KMS-11 (cell line): ENCODE data around the gene SAE1.
A peak's percentile ranks its signal among the peaks of the same experiment; 100 is the strongest.

Source experiments
- H2AFZ ChIP-seq: fragments of 200-600 bp; sonication (generic); 2 replicates; pipeline ENCODE4 v1.6.1; 2016; ENCODE audit warnings: antibody characterized with exemption, mixed run types, low read depth
- H3K27ac ChIP-seq: fragments of 200-600 bp; sonication (generic); 2 replicates; pipeline ENCODE4 v1.6.1; 2016; ENCODE audit warnings: mild to moderate bottlenecking, mixed run types
- H3K27me3 ChIP-seq: fragments of 200-600 bp; sonication (generic); 2 replicates; pipeline ENCODE4 v1.6.1; 2017; ENCODE audit warnings: mild to moderate bottlenecking, low read depth, mixed run types, moderate library complexity; ENCODE audit not compliant: insufficient read depth
- H3K36me3 ChIP-seq: fragments of 200-600 bp; sonication (generic); 2 replicates; pipeline ENCODE4 v1.6.1; 2017; ENCODE audit warnings: mild to moderate bottlenecking, mixed run types; ENCODE audit not compliant: insufficient read depth
- H3K4me1 ChIP-seq: fragments of 200-600 bp; sonication (generic); 2 replicates; pipeline ENCODE4 v1.6.1; 2016; ENCODE audit warnings: mild to moderate bottlenecking, low read depth, mixed run types; ENCODE audit not compliant: poor library complexity, severe bottlenecking
- H3K4me2 ChIP-seq: fragments of 200-600 bp; sonication (generic); 2 replicates; pipeline ENCODE4 v1.7.0; 2016; ENCODE audit warnings: mild to moderate bottlenecking, mixed run types
- H3K4me3 ChIP-seq: fragments of 200-600 bp; sonication (generic); IDR thresholded peaks from 2 replicates; pipeline ENCODE4 v1.6.1; 2017; ENCODE audit warnings: low read depth, low read length, mixed read lengths; ENCODE audit not compliant: insufficient read depth
- H3K79me2 ChIP-seq: fragments of 200-600 bp; sonication (generic); 2 replicates; pipeline ENCODE4 v1.6.1; 2016; ENCODE audit warnings: low read depth, mixed run types; ENCODE audit not compliant: insufficient read depth
- H3K9ac ChIP-seq: fragments of 200-600 bp; sonication (generic); 2 replicates; pipeline ENCODE4 v1.6.1; 2016; ENCODE audit warnings: mild to moderate bottlenecking, mixed run types
- H4K20me1 ChIP-seq: fragments of 200-600 bp; sonication (generic); 2 replicates; pipeline ENCODE4 v1.6.1; 2016; ENCODE audit warnings: mild to moderate bottlenecking, mixed run types; ENCODE audit not compliant: insufficient read depth
- TF ChIP-seq, protein P1 (sequence below): fragments of 200-600 bp; sonication (generic); conservative IDR thresholded peaks from 2 replicates; pipeline ENCODE4 v1.6.1; 2017; ENCODE audit warnings: low read depth, mild to moderate bottlenecking, antibody characterized with exemption, low read length, moderate library complexity, mixed read lengths

Gene SAE1

DNA sequence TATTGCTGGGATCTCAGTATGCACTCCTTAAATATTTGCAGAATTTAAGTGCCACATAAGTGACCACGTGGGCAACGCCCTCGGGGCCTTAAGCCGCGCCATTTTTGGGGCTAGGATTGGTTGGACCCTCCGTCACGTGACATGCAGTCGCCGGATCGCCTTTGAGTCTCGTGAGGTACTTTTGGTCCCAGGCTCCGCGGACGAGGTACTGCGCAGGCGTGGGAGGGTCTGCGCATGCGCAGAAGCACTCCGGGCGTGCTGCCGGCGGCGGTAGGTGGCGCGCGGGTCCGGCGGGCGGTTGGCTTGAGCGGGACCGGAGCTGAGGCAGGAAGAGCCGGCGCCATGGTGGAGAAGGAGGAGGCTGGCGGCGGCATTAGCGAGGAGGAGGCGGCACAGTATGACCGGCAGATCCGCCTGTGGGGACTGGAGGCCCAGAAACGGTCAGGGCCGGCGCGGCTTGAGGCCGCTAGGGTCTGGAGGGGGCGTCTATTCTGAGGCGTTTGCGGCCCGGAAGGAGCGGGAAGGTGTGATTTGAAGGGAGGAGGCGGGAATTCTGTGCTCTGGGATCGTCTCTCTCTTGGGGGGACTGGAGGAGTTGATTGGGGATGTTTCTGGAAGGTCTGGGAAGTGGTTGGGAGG, at the start of gene SAE1:
TSS of gene SAE1 (plus strand) at position 247 of the 639 bp plus-strand sequence. CDS start at position 343, 96 bp downstream.
- Histone ChIP-seq H3K9ac (peak within 1 kb of the TSS; percentile 84), H3K36me3 (peaks cover 3% of the 10 kb centered on the region; the same call in 1 of the 2 replicates), H3K4me2 (peak within 1 kb of the TSS; percentile 83), H3K27me3 (no peaks in the 10 kb centered on the region), H3K79me2 (peaks cover 50% of the 10 kb centered on the region), H3K27ac (peak within 1 kb of the TSS; percentile 66), H2AFZ (peak within 1 kb of the TSS; percentile 68), H3K4me1 (peaks cover 33% of the 10 kb centered on the region), H3K4me3 (no peak within 1 kb of the TSS), H4K20me1 (peaks cover 10% of the 10 kb centered on the region)
- TF ChIP-seq, protein P1, sequence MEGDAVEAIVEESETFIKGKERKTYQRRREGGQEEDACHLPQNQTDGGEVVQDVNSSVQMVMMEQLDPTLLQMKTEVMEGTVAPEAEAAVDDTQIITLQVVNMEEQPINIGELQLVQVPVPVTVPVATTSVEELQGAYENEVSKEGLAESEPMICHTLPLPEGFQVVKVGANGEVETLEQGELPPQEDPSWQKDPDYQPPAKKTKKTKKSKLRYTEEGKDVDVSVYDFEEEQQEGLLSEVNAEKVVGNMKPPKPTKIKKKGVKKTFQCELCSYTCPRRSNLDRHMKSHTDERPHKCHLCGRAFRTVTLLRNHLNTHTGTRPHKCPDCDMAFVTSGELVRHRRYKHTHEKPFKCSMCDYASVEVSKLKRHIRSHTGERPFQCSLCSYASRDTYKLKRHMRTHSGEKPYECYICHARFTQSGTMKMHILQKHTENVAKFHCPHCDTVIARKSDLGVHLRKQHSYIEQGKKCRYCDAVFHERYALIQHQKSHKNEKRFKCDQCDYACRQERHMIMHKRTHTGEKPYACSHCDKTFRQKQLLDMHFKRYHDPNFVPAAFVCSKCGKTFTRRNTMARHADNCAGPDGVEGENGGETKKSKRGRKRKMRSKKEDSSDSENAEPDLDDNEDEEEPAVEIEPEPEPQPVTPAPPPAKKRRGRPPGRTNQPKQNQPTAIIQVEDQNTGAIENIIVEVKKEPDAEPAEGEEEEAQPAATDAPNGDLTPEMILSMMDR: 0 out of 2 replicates have a peak, but pooled peaks have one; percentile 31

DNA sequence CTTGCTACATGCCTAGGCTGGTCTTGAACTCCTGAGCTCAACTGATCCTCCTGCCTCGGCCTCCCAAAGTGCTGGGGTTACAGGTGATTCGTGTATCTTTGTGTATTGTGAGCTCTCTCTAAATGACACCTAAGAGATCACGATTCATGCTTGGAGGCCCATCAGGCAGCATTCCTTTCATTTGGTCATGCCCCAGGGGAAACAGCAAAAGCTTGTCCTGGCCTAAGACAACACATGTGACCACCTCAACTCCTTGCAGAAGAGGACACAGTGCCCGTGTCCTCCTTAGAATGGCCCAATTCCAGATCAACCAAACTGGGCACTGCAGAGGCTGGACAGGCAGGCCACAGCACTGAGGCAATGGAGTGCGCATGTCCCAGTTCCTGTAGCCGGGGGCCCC, 49.5 kb upstream of the SAE1 start:
- Histone ChIP-seq H3K4me1 (no peaks in the 10 kb centered on the region), H3K27ac (no peak overlapping the region), H2AFZ (no peak overlapping the region), H3K4me3 (no peak overlapping the region), H3K27me3 (no peaks in the 10 kb centered on the region), H4K20me1 (no peaks in the 10 kb centered on the region), H3K79me2 (no peaks in the 10 kb centered on the region), H3K36me3 (peaks cover 18% of the 10 kb centered on the region; the same call in 1 of the 2 replicates), H3K9ac (no peak overlapping the region), H3K4me2 (no peak overlapping the region)
- TF ChIP-seq, protein P1: no peak

DNA sequence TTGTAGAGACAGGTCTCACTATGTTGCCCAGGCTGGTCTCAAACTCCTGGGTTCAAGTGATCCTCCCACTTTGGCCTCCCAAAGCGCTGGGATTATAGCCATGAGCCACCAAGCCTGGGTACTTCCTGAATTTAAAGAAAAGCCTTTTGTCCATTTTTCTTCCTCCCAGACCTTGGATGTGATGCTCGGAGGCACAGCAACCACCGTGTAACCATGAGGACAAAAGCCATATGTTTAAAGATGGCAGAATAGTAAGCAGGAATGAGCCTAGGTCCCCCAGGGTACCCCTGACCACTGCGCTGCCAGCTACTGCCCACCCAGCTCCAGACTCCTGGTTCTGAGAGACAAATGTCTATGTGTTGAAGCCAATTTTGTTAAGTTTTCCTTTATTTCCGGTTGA, 48.1 kb upstream of the SAE1 start:
- H3K4me1 ChIP-seq: no peaks in the 10 kb centered on the region
- H3K27me3 ChIP-seq: no peaks in the 10 kb centered on the region
- H4K20me1 ChIP-seq: no peaks in the 10 kb centered on the region
- H3K27ac ChIP-seq: no peak overlapping the region
- no peak overlapping the region for H2AFZ ChIP-seq
- H3K4me2 ChIP-seq: no peak overlapping the region
- H3K36me3 ChIP-seq: peaks cover 15% of the 10 kb centered on the region; the same call in 1 of the 2 replicates
- no peaks in the 10 kb centered on the region for H3K79me2 ChIP-seq
- H3K9ac ChIP-seq: no peak overlapping the region
- no peak overlapping the region for H3K4me3 ChIP-seq
- TF ChIP-seq, protein P1: no peak

DNA sequence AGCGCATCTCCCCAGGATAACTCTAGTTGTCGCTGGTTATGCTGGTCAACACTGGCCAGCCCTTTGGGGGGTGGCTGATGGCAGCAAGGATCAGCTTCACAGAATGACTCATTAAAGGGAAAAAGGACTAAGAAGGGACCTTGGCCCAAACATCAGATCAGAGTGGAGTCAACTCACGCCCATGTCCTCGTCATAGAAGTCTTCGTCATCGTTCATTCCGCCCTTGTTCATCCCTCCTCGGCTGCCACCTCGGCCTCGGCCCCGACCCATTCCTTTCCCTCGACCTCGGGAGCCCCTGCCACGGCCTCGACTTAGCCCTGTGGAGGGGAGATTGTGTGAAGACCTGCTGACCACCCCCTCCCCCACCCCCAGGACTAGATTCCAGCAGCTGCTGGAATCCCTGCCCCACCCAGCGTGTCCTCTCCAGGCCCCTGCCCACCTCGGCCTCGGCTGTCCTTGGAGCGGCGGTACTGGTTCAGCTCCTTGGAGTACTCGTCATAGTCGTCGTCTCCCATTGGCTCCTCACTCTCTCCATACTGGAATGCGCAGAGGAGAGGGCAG, 45.7 kb upstream of the SAE1 start:
- no peaks in the 10 kb centered on the region for H4K20me1 ChIP-seq
- no peak overlapping the region for H2AFZ ChIP-seq
- H3K4me3 ChIP-seq: no peak overlapping the region
- H3K9ac ChIP-seq: no peak overlapping the region
- no peaks in the 10 kb centered on the region for H3K4me1 ChIP-seq
- no peak overlapping the region for H3K27ac ChIP-seq
- TF ChIP-seq, protein P1: no peak
- H3K27me3 ChIP-seq: no peaks in the 10 kb centered on the region
- H3K4me2 ChIP-seq: no peak overlapping the region
- H3K79me2 ChIP-seq: no peaks in the 10 kb centered on the region; the same call in 1 of the 2 replicates
- peaks cover 15% of the 10 kb centered on the region; the same call in 1 of the 2 replicates for H3K36me3 ChIP-seq
